H9 (cell line): ENCODE results near the gene SLC2A9. TPM values are rescaled to one million over a fixed set of nuclear protein-coding genes. Genes with fewer than 3 reads are reported as not detected.

Experiments
- DNase-seq: peaks from one replicate; pipeline ENCODE4 v3.0.0-alpha.2; 2017
- H2AFZ ChIP-seq: one replicate; pipeline ENCODE4 v1.6.1; 2013; ENCODE audit warnings: mild to moderate bottlenecking, low read length, control low read depth, moderate library complexity
- H2AK5ac ChIP-seq: 2 replicates; pipeline ENCODE4 v1.6.1; 2013; ENCODE audit warnings: low read length, control low read depth, mixed read lengths; ENCODE audit not compliant: insufficient read length
- H2BK120ac ChIP-seq: one replicate; pipeline ENCODE4 v1.6.1; 2013; ENCODE audit warnings: low read depth, mild to moderate bottlenecking, low read length, control low read depth, inconsistent platforms; ENCODE audit not compliant: poor library complexity, severe bottlenecking
- H2BK12ac ChIP-seq: 2 replicates; pipeline ENCODE4 v1.6.1; 2013; ENCODE audit warnings: low read length, control low read depth, mixed read lengths, low read depth; ENCODE audit not compliant: insufficient read length
- H2BK15ac ChIP-seq: 2 replicates; pipeline ENCODE4 v1.6.1; 2013; ENCODE audit warnings: low read depth, low read length, control low read depth
- H2BK20ac ChIP-seq: one replicate; pipeline ENCODE4 v1.6.1; 2013; ENCODE audit warnings: low read depth, mild to moderate bottlenecking, low read length, control low read depth, inconsistent platforms; ENCODE audit not compliant: poor library complexity, severe bottlenecking
- H2BK5ac ChIP-seq: 2 replicates; pipeline ENCODE4 v1.6.1; 2013; ENCODE audit warnings: low read length, control low read depth, mixed read lengths; ENCODE audit not compliant: insufficient read length
- H3K14ac ChIP-seq: 2 replicates; pipeline ENCODE4 v1.6.1; 2013; ENCODE audit warnings: low read length, control low read depth; ENCODE audit not compliant: insufficient read depth
- H3K18ac ChIP-seq: 2 replicates; pipeline ENCODE4 v1.6.1; 2013; ENCODE audit warnings: low read depth, mild to moderate bottlenecking, mixed read lengths, low read length, control low read depth; ENCODE audit not compliant: insufficient read length
- H3K23ac ChIP-seq: 2 replicates; pipeline ENCODE4 v1.6.1; 2013; ENCODE audit warnings: low read length, control low read depth, mixed read lengths, low read depth; ENCODE audit not compliant: insufficient read length
- H3K23me2 ChIP-seq: 2 replicates; pipeline ENCODE4 v1.6.1; 2013; ENCODE audit warnings: low read depth, mild to moderate bottlenecking, mixed read lengths, low read length, control low read depth; ENCODE audit not compliant: insufficient read length, poor library complexity, severe bottlenecking
- H3K27ac ChIP-seq: 2 replicates; pipeline ENCODE4 v1.5.1; 2013; ENCODE audit warnings: low read length, control low read depth, mixed read lengths, low read depth; ENCODE audit not compliant: insufficient read length
- H3K27me3 ChIP-seq: 2 replicates; pipeline ENCODE4 v1.6.1; 2013; ENCODE audit warnings: low read length, control low read depth, inconsistent platforms; ENCODE audit not compliant: insufficient read depth
- H3K4ac ChIP-seq: 2 replicates; pipeline ENCODE4 v1.6.1; 2013; ENCODE audit warnings: low read depth, mild to moderate bottlenecking, control low read depth, inconsistent platforms, low read length, moderate library complexity
- H3K4me1 ChIP-seq: 2 replicates; pipeline ENCODE4 v1.6.1; 2013; ENCODE audit warnings: low read length, control low read depth, inconsistent platforms; ENCODE audit not compliant: insufficient read depth
- H3K4me2 ChIP-seq: 2 replicates; pipeline ENCODE4 v1.6.1; 2013; ENCODE audit warnings: low read length, control low read depth, mixed read lengths; ENCODE audit not compliant: insufficient read length, insufficient read depth
- H3K56ac ChIP-seq: 2 replicates; pipeline ENCODE4 v1.6.1; 2013; ENCODE audit warnings: low read depth, mild to moderate bottlenecking, mixed read lengths, low read length, control low read depth; ENCODE audit not compliant: insufficient read length
- H3K79me1 ChIP-seq: 2 replicates; pipeline ENCODE4 v1.6.1; 2013; ENCODE audit warnings: low read depth, mild to moderate bottlenecking, moderate library complexity, low read length, control low read depth, inconsistent platforms; ENCODE audit not compliant: insufficient read depth, poor library complexity, severe bottlenecking
- H3K79me2 ChIP-seq: 2 replicates; pipeline ENCODE4 v1.6.1; 2013; ENCODE audit warnings: low read length, control low read depth, inconsistent platforms; ENCODE audit not compliant: insufficient read depth
- H3K9ac ChIP-seq: 2 replicates; pipeline ENCODE4 v1.6.1; 2013; ENCODE audit warnings: low read length, control low read depth, mixed read lengths; ENCODE audit not compliant: insufficient read length; ENCODE audit errors: extremely low read depth
- H3K9me3 ChIP-seq: one replicate; pipeline ENCODE4 v1.6.1; 2013; ENCODE audit warnings: low read depth, low read length, inconsistent platforms; ENCODE audit not compliant: control insufficient read depth
- H3T11ph ChIP-seq: one replicate; pipeline ENCODE4 v1.6.1; 2013; ENCODE audit warnings: mild to moderate bottlenecking, low read length, control low read depth, inconsistent platforms
- H4K20me1 ChIP-seq: one replicate; pipeline ENCODE4 v1.6.1; 2013; ENCODE audit not compliant: control insufficient read depth, insufficient read length, insufficient read depth
- H4K5ac ChIP-seq: 2 replicates; pipeline ENCODE4 v1.6.1; 2013; ENCODE audit warnings: low read depth, mild to moderate bottlenecking, mixed read lengths, low read length, control low read depth; ENCODE audit not compliant: insufficient read length
- H4K8ac ChIP-seq: replicated peaks from 2 replicates; pipeline ENCODE4 v1.6.1; 2013; ENCODE audit warnings: low read length, control low read depth, mixed read lengths, low read depth; ENCODE audit not compliant: insufficient read length
- H4K91ac ChIP-seq: 2 replicates; pipeline ENCODE4 v1.6.1; 2013; ENCODE audit warnings: low read depth, mild to moderate bottlenecking, moderate library complexity, mixed read lengths, low read length, control low read depth; ENCODE audit not compliant: insufficient read length
- H3K27ac Mint-ChIP-seq, 3 experiments: 2 replicates in 2 of 3; 3 replicates in 1 of 3; pipeline ENCODE4 v1.8.0; 2020 to 2021; ENCODE audit warnings: mixed read lengths in 3 of 3, mild to moderate bottlenecking in 1 of 3, moderate library complexity in 1 of 3
- H3K27me3 Mint-ChIP-seq: 2 replicates; pipeline ENCODE4 v1.8.0; 2021; ENCODE audit warnings: low read depth, mild to moderate bottlenecking, moderate library complexity, mixed read lengths
- H3K36me3 Mint-ChIP-seq, 3 experiments: 2 replicates in 2 of 3; 3 replicates in 1 of 3; pipeline ENCODE4 v1.8.0; 2020 to 2021; ENCODE audit warnings: low read depth in 3 of 3, mixed read lengths in 3 of 3; ENCODE audit not compliant: insufficient read depth in 1 of 3
- H3K4me1 Mint-ChIP-seq, 2 experiments: 2 replicates each; pipeline ENCODE4 v1.8.0; 2020; ENCODE audit warnings: mixed read lengths in 2 of 2
- H3K4me3 Mint-ChIP-seq, 2 experiments: 2 replicates in 1 of 2; 3 replicates in 1 of 2; pipeline ENCODE4 v1.8.0; 2020 to 2021; ENCODE audit warnings: mild to moderate bottlenecking in 2 of 2, mixed read lengths in 2 of 2, moderate library complexity in 1 of 2
- H3K9me3 Mint-ChIP-seq, 2 experiments: 2 replicates in 1 of 2; 3 replicates in 1 of 2; pipeline ENCODE4 v1.8.0; 2020; ENCODE audit warnings: mild to moderate bottlenecking in 2 of 2, mixed read lengths in 2 of 2, moderate library complexity in 1 of 2
- WGBS: extraction: QIAGEN DNeasy Blood & Tissue Kit; methylation state at CpG from one replicate; pipeline ENCODE4 v1.1.7; 2013; ENCODE audit warnings: missing lambda C conversion rate, low lambda C conversion rate, mixed read lengths; ENCODE audit not compliant: insufficient read length; ENCODE audit errors: extremely low coverage; 5-methylcytosine and 5-hydroxymethylcytosine counted together
- total RNA-seq: library from RNA; stranded (reverse); gene quantifications from 2 replicates; pipeline ENCODE4 v1.2.1, GENCODE V29; 2021
- TF ChIP-seq, protein P1 (sequence below): fragments of 200-600 bp; sonication (generic); conservative IDR thresholded peaks from 3 replicates; pipeline ENCODE4 v1.8.0; 2021; ENCODE audit warnings: antibody characterized with exemption, mild to moderate bottlenecking

SLC2A9 gene
- total RNA-seq, 1 experiment from 2014 or later, result 0.79 TPM

DNA sequence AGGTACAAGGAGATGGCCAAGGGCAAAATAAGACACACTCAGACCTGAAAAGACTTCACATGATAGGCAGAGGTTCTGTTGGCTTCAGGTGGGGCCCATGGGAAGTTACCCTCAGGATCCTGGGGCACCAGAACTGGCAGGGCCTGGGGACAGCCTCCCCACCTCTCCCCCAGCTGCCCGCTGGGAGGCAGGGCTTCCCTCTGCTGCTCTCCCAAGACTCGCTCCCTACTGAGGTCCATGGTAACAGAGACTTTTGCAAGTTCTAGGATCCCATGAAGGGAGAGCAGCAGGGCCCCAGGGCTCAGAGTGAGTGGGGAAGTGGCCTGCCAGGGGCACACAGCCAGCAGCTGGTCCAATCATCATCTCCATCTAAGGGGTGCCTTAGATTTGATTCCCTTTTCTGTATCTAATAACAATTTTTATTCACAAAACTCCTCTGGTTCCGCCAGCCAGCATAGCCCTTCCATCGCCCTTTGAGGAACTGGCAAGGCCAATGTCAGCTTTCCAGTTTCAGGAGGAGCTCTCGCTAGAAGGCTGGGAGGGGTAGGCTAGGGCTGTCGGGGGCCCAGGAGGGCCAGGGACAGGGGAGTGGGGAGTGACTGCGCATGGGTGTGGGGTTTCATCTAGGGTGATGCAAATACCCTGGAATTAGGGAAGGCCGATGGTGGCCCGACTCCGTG, 78.2 kb downstream of the SLC2A9 start:
- no CpG with 5 or more reads among the region's 10 CpGs for WGBS
- H3K4ac ChIP-seq, result no peak overlapping the region
- H4K91ac ChIP-seq, result no peak overlapping the region
- Mint-ChIP-seq H3K27ac (no peak overlapping the region), H3K36me3 (no peaks in the 10 kb centered on the region), H3K9me3 (no peaks in the 10 kb centered on the region), H3K4me3 (no peak overlapping the region), H3K27me3 (peaks cover 6% of the 10 kb centered on the region), H3K4me1 (peaks cover 26% of the 10 kb centered on the region in 2 experiments)
- no peaks in the 10 kb centered on the region for H3K23me2 ChIP-seq
- no peak overlapping the region for H3K23ac ChIP-seq
- no peak overlapping the region for H2AFZ ChIP-seq
- no peak overlapping the region for H3K9ac ChIP-seq
- H3K27ac ChIP-seq, result no peak overlapping the region
- DNase-seq, result no peak
- H3T11ph ChIP-seq, result no peak overlapping the region
- no peaks in the 10 kb centered on the region for H4K20me1 ChIP-seq
- no peak overlapping the region for H2BK120ac ChIP-seq
- H2BK5ac ChIP-seq, result no peak overlapping the region
- H3K79me1 ChIP-seq, result no peaks in the 10 kb centered on the region
- no peak overlapping the region for H2BK20ac ChIP-seq
- H3K4me2 ChIP-seq, result no peak overlapping the region
- no peak overlapping the region for H3K18ac ChIP-seq
- H3K27me3 ChIP-seq, result no peaks in the 10 kb centered on the region
- TF ChIP-seq, protein P1, sequence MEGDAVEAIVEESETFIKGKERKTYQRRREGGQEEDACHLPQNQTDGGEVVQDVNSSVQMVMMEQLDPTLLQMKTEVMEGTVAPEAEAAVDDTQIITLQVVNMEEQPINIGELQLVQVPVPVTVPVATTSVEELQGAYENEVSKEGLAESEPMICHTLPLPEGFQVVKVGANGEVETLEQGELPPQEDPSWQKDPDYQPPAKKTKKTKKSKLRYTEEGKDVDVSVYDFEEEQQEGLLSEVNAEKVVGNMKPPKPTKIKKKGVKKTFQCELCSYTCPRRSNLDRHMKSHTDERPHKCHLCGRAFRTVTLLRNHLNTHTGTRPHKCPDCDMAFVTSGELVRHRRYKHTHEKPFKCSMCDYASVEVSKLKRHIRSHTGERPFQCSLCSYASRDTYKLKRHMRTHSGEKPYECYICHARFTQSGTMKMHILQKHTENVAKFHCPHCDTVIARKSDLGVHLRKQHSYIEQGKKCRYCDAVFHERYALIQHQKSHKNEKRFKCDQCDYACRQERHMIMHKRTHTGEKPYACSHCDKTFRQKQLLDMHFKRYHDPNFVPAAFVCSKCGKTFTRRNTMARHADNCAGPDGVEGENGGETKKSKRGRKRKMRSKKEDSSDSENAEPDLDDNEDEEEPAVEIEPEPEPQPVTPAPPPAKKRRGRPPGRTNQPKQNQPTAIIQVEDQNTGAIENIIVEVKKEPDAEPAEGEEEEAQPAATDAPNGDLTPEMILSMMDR, result no peak
- H2AK5ac ChIP-seq, result no peak overlapping the region
- H3K14ac ChIP-seq, result no peak overlapping the region
- no peak overlapping the region for H4K8ac ChIP-seq
- H2BK15ac ChIP-seq, result no peak overlapping the region
- H4K5ac ChIP-seq, result no peak overlapping the region
- peaks cover 6% of the 10 kb centered on the region for H3K4me1 ChIP-seq
- no peaks in the 10 kb centered on the region for H3K9me3 ChIP-seq
- H3K79me2 ChIP-seq, result no peaks in the 10 kb centered on the region
- H2BK12ac ChIP-seq, result no peak overlapping the region
- no peak overlapping the region for H3K56ac ChIP-seq
